ENCODE measurements around the gene FRMD3.

DNA sequence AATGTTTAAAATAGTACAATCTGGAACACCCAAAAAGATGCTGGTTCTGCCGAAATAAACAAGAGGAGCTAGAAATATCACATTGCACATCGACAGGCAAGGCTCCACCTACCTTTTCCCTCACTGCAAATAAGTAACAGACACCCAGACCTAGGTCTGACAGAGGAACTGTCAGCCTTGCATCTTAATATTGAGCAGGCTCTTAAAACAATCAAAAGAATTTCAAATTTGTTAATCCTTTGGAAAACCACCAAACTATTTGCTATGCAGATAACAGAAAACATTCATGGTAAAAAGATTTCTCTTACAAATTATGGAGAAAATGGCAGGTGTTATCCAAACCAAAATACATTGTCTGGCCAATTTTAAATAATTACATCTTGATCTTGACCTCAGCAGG lies 71.3 kb downstream of the FRMD3 start:
- TF ChIP-seq, protein P1, sequence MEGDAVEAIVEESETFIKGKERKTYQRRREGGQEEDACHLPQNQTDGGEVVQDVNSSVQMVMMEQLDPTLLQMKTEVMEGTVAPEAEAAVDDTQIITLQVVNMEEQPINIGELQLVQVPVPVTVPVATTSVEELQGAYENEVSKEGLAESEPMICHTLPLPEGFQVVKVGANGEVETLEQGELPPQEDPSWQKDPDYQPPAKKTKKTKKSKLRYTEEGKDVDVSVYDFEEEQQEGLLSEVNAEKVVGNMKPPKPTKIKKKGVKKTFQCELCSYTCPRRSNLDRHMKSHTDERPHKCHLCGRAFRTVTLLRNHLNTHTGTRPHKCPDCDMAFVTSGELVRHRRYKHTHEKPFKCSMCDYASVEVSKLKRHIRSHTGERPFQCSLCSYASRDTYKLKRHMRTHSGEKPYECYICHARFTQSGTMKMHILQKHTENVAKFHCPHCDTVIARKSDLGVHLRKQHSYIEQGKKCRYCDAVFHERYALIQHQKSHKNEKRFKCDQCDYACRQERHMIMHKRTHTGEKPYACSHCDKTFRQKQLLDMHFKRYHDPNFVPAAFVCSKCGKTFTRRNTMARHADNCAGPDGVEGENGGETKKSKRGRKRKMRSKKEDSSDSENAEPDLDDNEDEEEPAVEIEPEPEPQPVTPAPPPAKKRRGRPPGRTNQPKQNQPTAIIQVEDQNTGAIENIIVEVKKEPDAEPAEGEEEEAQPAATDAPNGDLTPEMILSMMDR (IDR thresholded peaks at IDR 0.05; ENCODE audit: extremely low read depth in 1 of 2, insufficient read depth in 1 of 2, low read depth in 1 of 2, low read length in 2 of 2): no peak
- no peak for TF ChIP-seq POLR2A (IDR thresholded peaks at IDR 0.05; ENCODE audit: low read depth, low read length)
- no peak for TF ChIP-seq MYC (IDR thresholded peaks at IDR 0.05; ENCODE audit: low read depth, low read length)
- TF ChIP-seq, protein P2, sequence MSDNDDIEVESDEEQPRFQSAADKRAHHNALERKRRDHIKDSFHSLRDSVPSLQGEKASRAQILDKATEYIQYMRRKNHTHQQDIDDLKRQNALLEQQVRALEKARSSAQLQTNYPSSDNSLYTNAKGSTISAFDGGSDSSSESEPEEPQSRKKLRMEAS (IDR thresholded peaks at IDR 0.05; ENCODE audit: insufficient read depth, insufficient read length): no peak
- TF ChIP-seq POLR2AphosphoS5 (IDR thresholded peaks at IDR 0.05; ENCODE audit: insufficient read depth, low read depth, low read length): no peak
- TF ChIP-seq EZH2 (IDR thresholded peaks at IDR 0.05; ENCODE audit: borderline replicate concordance, low read depth, low read length, severe bottlenecking): no peak
- TF ChIP-seq JUN (IDR thresholded peaks at IDR 0.05; ENCODE audit: borderline replicate concordance, insufficient read depth, insufficient read length, low read depth): no peak
- TF ChIP-seq GATA2 (IDR thresholded peaks at IDR 0.05; ENCODE audit: insufficient read depth, insufficient read length, low read depth, low read length): no peak
- no peak for TF ChIP-seq FOS (IDR thresholded peaks at IDR 0.05; ENCODE audit: borderline replicate concordance, insufficient read depth, low read length)

Data from endothelial cell of umbilical vein (primary cell).